Loucy (cell line): Measurements from ENCODE around the gene PRRT4.

Experiments used
- H2AFZ ChIP-seq: fragments of 200-600 bp; sonication (generic); 2 replicates; pipeline ENCODE4 v1.6.0; 2016; ENCODE audit warnings: antibody characterized with exemption, mild to moderate bottlenecking, low read length, moderate library complexity
- H3F3A ChIP-seq: fragments of 200-600 bp; 2 replicates; pipeline ENCODE4 v1.6.0; 2016; ENCODE audit warnings: antibody characterized with exemption, low read depth, mild to moderate bottlenecking
- H3K27me3 ChIP-seq: fragments of 200-600 bp; sonication (generic); 2 replicates; pipeline ENCODE4 v1.6.1; 2014; ENCODE audit warnings: low read length, mild to moderate bottlenecking; ENCODE audit not compliant: insufficient read depth, poor library complexity, severe bottlenecking
- H3K36me3 ChIP-seq: fragments of 200-600 bp; sonication (generic); 2 replicates; pipeline ENCODE4 v1.6.1; 2016; ENCODE audit warnings: low read length; ENCODE audit not compliant: insufficient read depth
- H3K4me1 ChIP-seq: fragments of 200-600 bp; sonication (generic); 2 replicates; pipeline ENCODE4 v1.5.1; 2014; ENCODE audit warnings: low read length, mild to moderate bottlenecking; ENCODE audit not compliant: insufficient read depth, poor library complexity, severe bottlenecking
- H3K4me2 ChIP-seq: fragments of 200-600 bp; sonication (generic); 2 replicates; pipeline ENCODE4 v1.6.0; 2014; ENCODE audit warnings: antibody characterized with exemption, low read length, low read depth, mild to moderate bottlenecking; ENCODE audit not compliant: poor library complexity, severe bottlenecking
- H3K4me3 ChIP-seq: fragments of 200-600 bp; sonication (generic); 2 replicates; pipeline ENCODE4 v1.5.1; 2014; ENCODE audit warnings: low read length, mild to moderate bottlenecking, mixed read lengths; ENCODE audit not compliant: poor library complexity, severe bottlenecking
- H3K79me2 ChIP-seq: fragments of 200-600 bp; sonication (generic); 2 replicates; pipeline ENCODE4 v1.6.1; 2014; ENCODE audit warnings: low read length; ENCODE audit not compliant: insufficient read depth
- H3K9ac ChIP-seq: fragments of 200-600 bp; sonication (generic); 2 replicates; pipeline ENCODE4 v1.6.0; 2014; ENCODE audit warnings: mild to moderate bottlenecking, low read depth, low read length, moderate library complexity; ENCODE audit not compliant: poor library complexity, severe bottlenecking
- H3K9me2 ChIP-seq: fragments of 200-600 bp; sonication (generic); replicated peaks from 2 replicates; pipeline ENCODE4 v1.6.1; 2016; ENCODE audit warnings: low read depth, low read length, mixed read lengths
- H3K9me3 ChIP-seq: fragments of 200-600 bp; sonication (generic); 2 replicates; pipeline ENCODE4 v1.6.1; 2014; ENCODE audit warnings: mild to moderate bottlenecking, antibody characterized with exemption, low read length, low read depth; ENCODE audit not compliant: insufficient read depth
- H4K20me1 ChIP-seq: fragments of 200-600 bp; sonication (generic); 2 replicates; pipeline ENCODE4 v1.6.0; 2014; ENCODE audit warnings: antibody characterized with exemption, low read length, mild to moderate bottlenecking; ENCODE audit not compliant: insufficient read depth, poor library complexity, severe bottlenecking
- CTCF ChIP-seq: fragments of 200-600 bp; sonication (generic); conservative IDR thresholded peaks from 2 replicates; pipeline ENCODE4 v1.5.1; 2014; ENCODE audit warnings: mild to moderate bottlenecking, antibody characterized with exemption, low read length
- EZH2phosphoT487 ChIP-seq: fragments of 200-600 bp; IDR thresholded peaks from 2 replicates; pipeline ENCODE4 v1.6.1; 2018; ENCODE audit warnings: antibody characterized with exemption, mild to moderate bottlenecking, moderate library complexity, borderline replicate concordance

The PRRT4 gene

GRCh38 chr7:128406314-128407232 lies 45.1 kb upstream of the PRRT4 start:
- no peaks in the 10 kb centered on the region for H3K27me3 ChIP-seq
- no peak overlapping the region for H3K9ac ChIP-seq
- no peaks in the 10 kb centered on the region for H3K9me2 ChIP-seq
- peaks cover 14% of the 10 kb centered on the region for H4K20me1 ChIP-seq
- H3F3A ChIP-seq, result peaks cover 6% of the 10 kb centered on the region; the same call in 1 of the 2 replicates
- peak overlapping the region; percentile 12 for H3K4me3 ChIP-seq
- peak overlapping the region; percentile 22 for H3K4me2 ChIP-seq
- no peaks in the 10 kb centered on the region for H3K9me3 ChIP-seq
- H3K4me1 ChIP-seq, result peaks cover 48% of the 10 kb centered on the region
- H2AFZ ChIP-seq, result no peak overlapping the region
- no peak for TF ChIP-seq EZH2phosphoT487
- no peak for TF ChIP-seq CTCF
- peaks cover 34% of the 10 kb centered on the region for H3K79me2 ChIP-seq
- no peaks in the 10 kb centered on the region for H3K36me3 ChIP-seq

- Histone ChIP-seq H3K4me3 (peak overlapping the region; percentile 72), H3K4me1 (peaks cover 48% of the 10 kb centered on the region), H3K4me2 (peak overlapping the region; percentile 69), H3K36me3 (peaks cover 5% of the 10 kb centered on the region; the same call in 1 of the 2 replicates), H4K20me1 (peaks cover 14% of the 10 kb centered on the region), H3K9me3 (no peaks in the 10 kb centered on the region), H3F3A (peaks cover 6% of the 10 kb centered on the region; the same call in 1 of the 2 replicates), H3K9me2 (no peaks in the 10 kb centered on the region), H3K9ac (peak overlapping the region; percentile 79), H3K79me2 (peaks cover 35% of the 10 kb centered on the region), H3K27me3 (no peaks in the 10 kb centered on the region), H2AFZ (peak overlapping the region; percentile 32; the same call in 1 of the 2 replicates)
- TF ChIP-seq EZH2phosphoT487, result no peak
- no peak for TF ChIP-seq CTCF
Measured at GRCh38 chr7:128405471-128406313, 44.2 kb upstream of the PRRT4 start.

- peaks cover 41% of the 10 kb centered on the region for H3K4me1 ChIP-seq
- H3K9me2 ChIP-seq, result no peaks in the 10 kb centered on the region
- H2AFZ ChIP-seq, result peak overlapping the region; percentile 32; the same call in 1 of the 2 replicates
- H3F3A ChIP-seq, result peaks cover 6% of the 10 kb centered on the region; the same call in 1 of the 2 replicates
- H3K36me3 ChIP-seq, result peaks cover 9% of the 10 kb centered on the region; the same call in 1 of the 2 replicates
- TF ChIP-seq EZH2phosphoT487 (no peak), CTCF (peak; percentile 27; the same call in 1 of the 2 replicates)
- H3K9me3 ChIP-seq, result no peaks in the 10 kb centered on the region
- peak overlapping the region; percentile 79 for H3K9ac ChIP-seq
- H3K4me2 ChIP-seq, result peak overlapping the region; percentile 69
- peaks cover 35% of the 10 kb centered on the region for H3K79me2 ChIP-seq
- H4K20me1 ChIP-seq, result peaks cover 14% of the 10 kb centered on the region
- H3K4me3 ChIP-seq, result peak overlapping the region; percentile 72
- no peaks in the 10 kb centered on the region for H3K27me3 ChIP-seq
Measured at GRCh38 chr7:128404886-128405470, 43.5 kb upstream of the PRRT4 start.
